Sigmoid colon (tissue), 7 donors: ENCODE data around the gene RAB12. TPM values are rescaled to one million over a fixed set of nuclear protein-coding genes. Genes with fewer than 3 reads are reported as not detected.
A peak's percentile ranks its signal among the peaks of the same experiment; 100 is the strongest.

Experiments used
- DNase-seq: peaks from one replicate; pipeline ENCODE4 v3.0.0-alpha.2; 2019
- H3K27ac ChIP-seq, 4 donors: fragments of 200-600 bp; sonication (generic); one replicate each; pipeline ENCODE4 v1.5.1; 2016 to 2019; ENCODE audit warnings: mild to moderate bottlenecking in 1 of 4
- H3K27me3 ChIP-seq, 3 donors: fragments of 200-600 bp; sonication (generic); one replicate each; pipeline ENCODE4 v1.5.1; 2019; ENCODE audit warnings: mild to moderate bottlenecking in 1 of 3
- H3K36me3 ChIP-seq, 4 donors: fragments of 200-600 bp; sonication (generic); one replicate each; pipeline ENCODE4 v1.5.1; 2016 to 2019
- H3K4me1 ChIP-seq, 4 donors: fragments of 200-600 bp; sonication (generic); one replicate each; pipeline ENCODE4 v1.5.1; 2017 to 2019
- H3K4me3 ChIP-seq, 4 donors: fragments of 200-600 bp; sonication (generic); one replicate each; pipeline ENCODE4 v1.5.1; 2017 to 2019; ENCODE audit warnings: mild to moderate bottlenecking in 2 of 4, moderate library complexity in 1 of 4
- H3K9me3 ChIP-seq, 4 donors: fragments of 200-600 bp in 3 of 4; sonication (generic) in 3 of 4; one replicate each; pipeline versions ENCODE4 v1.5.1 to v1.6.1; 2013 to 2019
- EP300 ChIP-seq, 4 donors: sonication (generic); formaldehyde crosslinking; IDR thresholded peaks; one replicate each; pipeline ENCODE4 v1.6.1; 2017; ENCODE audit warnings: antibody characterized with exemption in 4 of 4
- POLR2A ChIP-seq, 2 donors: fragments of 450-650 bp; IDR thresholded peaks; one replicate each; pipeline ENCODE4 v1.6.1; 2016; ENCODE audit warnings: antibody characterized with exemption in 2 of 2, mild to moderate bottlenecking in 2 of 2, moderate library complexity in 2 of 2
- POLR2AphosphoS5 ChIP-seq, 4 donors: sonication (generic); formaldehyde crosslinking; IDR thresholded peaks; one replicate each; pipeline ENCODE4 v1.6.1; 2017; ENCODE audit warnings: antibody characterized with exemption in 4 of 4
- WGBS, 2 donors: extraction: QIAGEN DNeasy Blood & Tissue Kit; methylation state at CpG; one replicate each; pipeline ENCODE4 v1.1.7; 2013; 5-methylcytosine and 5-hydroxymethylcytosine counted together
- intact Hi-C: fragments of 100-400 bp; cut with DNase I; formaldehyde crosslinking; loops from one replicate; pipeline ENCODE4 v1.15.1; 2023
- polyA plus RNA-seq, 3 donors: library from polyadenylated mRNA; stranded (reverse); fragments of 200-250 nt; gene quantifications; one replicate each; pipeline ENCODE4 v1.2.3, GENCODE V29; 2013
- total RNA-seq, 4 donors: library from RNA; depleted of rRNA; stranded (reverse); fragments of >200 nt; gene quantifications; one replicate each; pipeline ENCODE4 v1.1.0, GENCODE V29; 2016
- TF ChIP-seq, protein P1 (sequence below), 4 experiments: fragments of 450-650 bp in 3 of 4; fragments of 200-600 bp in 1 of 4; IDR thresholded peaks; one replicate each; pipeline ENCODE4 v1.5.1; 2016 to 2019; ENCODE audit warnings: antibody characterized with exemption in 4 of 4, mild to moderate bottlenecking in 3 of 4, moderate library complexity in 2 of 4
- donor health status: healthy with polysubstance abuse.
- donor health status: Bipolar disorder and iron deficiency.
- donor health status: healthy.

RAB12 gene
- total and polyA plus RNA-seq, 7 donors: 9.2 to 87.8 (median 69.5) TPM

DNA sequence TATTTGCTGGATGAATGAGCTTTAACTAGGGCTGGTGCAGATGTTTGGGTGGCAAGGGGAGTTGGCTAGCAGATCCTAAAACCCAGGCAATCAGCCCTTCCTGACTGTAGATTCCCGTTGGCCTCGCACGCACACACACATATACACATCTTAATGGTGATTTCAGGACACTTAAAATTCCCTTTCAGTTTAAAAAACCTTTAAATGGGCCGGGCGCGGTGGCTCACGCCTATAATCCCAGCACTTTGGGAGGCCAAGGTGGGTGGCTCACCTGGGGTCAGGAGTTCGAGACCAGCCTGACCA is 76.6 kb downstream of the RAB12 start:
- 88 to 95% methylated on average over 8 of the region's 8 CpGs for WGBS, 2 donors
- Histone ChIP-seq H3K4me3 (no peak overlapping the region), H3K4me1 (peaks cover 0 to 10% (median 2%) of the 10 kb centered on the region in 4 donors), H3K9me3 (no peaks in the 10 kb centered on the region), H3K36me3 (no peaks in the 10 kb centered on the region), H3K27ac (no peak overlapping the region), H3K27me3 (no peaks in the 10 kb centered on the region)
- no peak for TF ChIP-seq POLR2A (IDR thresholded peaks at IDR 0.05)
- TF ChIP-seq POLR2AphosphoS5 (IDR thresholded peaks at IDR 0.05): no peak
- TF ChIP-seq, protein P1, sequence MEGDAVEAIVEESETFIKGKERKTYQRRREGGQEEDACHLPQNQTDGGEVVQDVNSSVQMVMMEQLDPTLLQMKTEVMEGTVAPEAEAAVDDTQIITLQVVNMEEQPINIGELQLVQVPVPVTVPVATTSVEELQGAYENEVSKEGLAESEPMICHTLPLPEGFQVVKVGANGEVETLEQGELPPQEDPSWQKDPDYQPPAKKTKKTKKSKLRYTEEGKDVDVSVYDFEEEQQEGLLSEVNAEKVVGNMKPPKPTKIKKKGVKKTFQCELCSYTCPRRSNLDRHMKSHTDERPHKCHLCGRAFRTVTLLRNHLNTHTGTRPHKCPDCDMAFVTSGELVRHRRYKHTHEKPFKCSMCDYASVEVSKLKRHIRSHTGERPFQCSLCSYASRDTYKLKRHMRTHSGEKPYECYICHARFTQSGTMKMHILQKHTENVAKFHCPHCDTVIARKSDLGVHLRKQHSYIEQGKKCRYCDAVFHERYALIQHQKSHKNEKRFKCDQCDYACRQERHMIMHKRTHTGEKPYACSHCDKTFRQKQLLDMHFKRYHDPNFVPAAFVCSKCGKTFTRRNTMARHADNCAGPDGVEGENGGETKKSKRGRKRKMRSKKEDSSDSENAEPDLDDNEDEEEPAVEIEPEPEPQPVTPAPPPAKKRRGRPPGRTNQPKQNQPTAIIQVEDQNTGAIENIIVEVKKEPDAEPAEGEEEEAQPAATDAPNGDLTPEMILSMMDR (IDR thresholded peaks at IDR 0.05): no peak
- TF ChIP-seq EP300 (IDR thresholded peaks at IDR 0.05): no peak
- no peak for DNase-seq
- intact Hi-C loops: no loop called here

DNA sequence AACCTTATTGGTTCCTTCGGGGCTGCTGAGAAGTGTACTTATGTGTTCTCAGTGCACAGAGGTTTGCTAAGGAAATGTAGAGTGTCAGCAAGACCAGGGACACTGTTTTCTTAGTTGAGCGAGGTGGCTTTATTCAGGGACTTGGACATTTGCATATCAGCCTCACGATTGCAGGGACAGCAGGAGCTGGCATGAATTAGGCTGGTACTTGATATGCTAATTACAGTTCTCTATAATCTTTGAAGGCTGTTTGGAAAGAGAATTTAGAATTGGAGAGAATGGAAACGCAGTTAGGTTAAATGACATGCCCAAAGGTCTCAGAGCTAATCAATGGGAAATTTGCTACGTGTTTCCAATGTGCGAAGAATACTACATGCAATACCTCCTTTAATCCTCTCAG is 77.4 kb downstream of the RAB12 start:
- Histone ChIP-seq H3K36me3 (no peaks in the 10 kb centered on the region), H3K9me3 (no peaks in the 10 kb centered on the region), H3K4me3 (no peak overlapping the region), H3K4me1 (peaks cover 0 to 10% (median 2%) of the 10 kb centered on the region in 4 donors), H3K27me3 (no peaks in the 10 kb centered on the region), H3K27ac (no peak overlapping the region)
- intact Hi-C loops: no loop called here
- DNase-seq: no peak
- TF ChIP-seq EP300 (IDR thresholded peaks at IDR 0.05) (no peak), POLR2A (IDR thresholded peaks at IDR 0.05) (no peak), POLR2AphosphoS5 (IDR thresholded peaks at IDR 0.05) (no peak)
- TF ChIP-seq, protein P1 (IDR thresholded peaks at IDR 0.05): no peak
- 76 to 82% methylated on average over 6 of the region's 6 CpGs for WGBS, 2 donors

DNA sequence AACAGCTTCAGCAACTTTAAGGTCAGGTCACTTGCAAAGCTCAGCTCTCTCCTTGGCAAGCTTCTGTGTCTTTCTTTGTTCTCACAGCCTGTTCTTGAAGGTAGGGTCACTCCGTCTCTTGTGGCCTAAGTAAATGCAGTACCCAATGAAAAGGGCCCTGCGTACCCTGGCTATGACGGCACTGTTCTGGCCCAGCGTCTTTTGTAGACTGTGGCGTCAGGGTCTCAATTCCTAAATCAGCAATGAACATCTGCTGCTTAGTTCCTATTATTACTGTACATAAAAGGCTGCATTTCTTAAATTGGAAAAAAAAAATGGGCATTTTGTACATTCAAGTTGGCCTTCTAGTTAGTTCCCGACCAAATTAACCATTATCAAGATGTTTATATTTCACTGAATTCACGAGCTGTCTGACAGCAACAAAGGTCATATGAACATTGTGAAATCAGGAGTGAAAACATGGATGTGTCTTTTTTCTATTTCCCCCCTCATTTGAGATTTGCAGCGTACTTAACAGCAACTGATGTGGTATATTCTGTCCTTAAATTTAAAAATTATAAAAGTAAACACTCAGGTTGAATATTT is 79.1 kb downstream of the RAB12 start:
- WGBS, 2 donors: 79 to 81% methylated on average over 8 of the region's 8 CpGs
- Histone ChIP-seq H3K4me3 (no peak overlapping the region), H3K27ac (peak overlapping the region in 1 of 4 donors; percentile 45), H3K4me1 (peaks cover 0 to 10% (median 2%) of the 10 kb centered on the region in 4 donors), H3K36me3 (no peaks in the 10 kb centered on the region), H3K9me3 (no peaks in the 10 kb centered on the region), H3K27me3 (no peaks in the 10 kb centered on the region)
- no peak for TF ChIP-seq EP300 (IDR thresholded peaks at IDR 0.05)
- TF ChIP-seq, protein P1 (IDR thresholded peaks at IDR 0.05): no peak
- TF ChIP-seq POLR2AphosphoS5 (IDR thresholded peaks at IDR 0.05): no peak
- TF ChIP-seq POLR2A (IDR thresholded peaks at IDR 0.05): no peak
- intact Hi-C loops: no loop called here
- DNase-seq: no peak

DNA sequence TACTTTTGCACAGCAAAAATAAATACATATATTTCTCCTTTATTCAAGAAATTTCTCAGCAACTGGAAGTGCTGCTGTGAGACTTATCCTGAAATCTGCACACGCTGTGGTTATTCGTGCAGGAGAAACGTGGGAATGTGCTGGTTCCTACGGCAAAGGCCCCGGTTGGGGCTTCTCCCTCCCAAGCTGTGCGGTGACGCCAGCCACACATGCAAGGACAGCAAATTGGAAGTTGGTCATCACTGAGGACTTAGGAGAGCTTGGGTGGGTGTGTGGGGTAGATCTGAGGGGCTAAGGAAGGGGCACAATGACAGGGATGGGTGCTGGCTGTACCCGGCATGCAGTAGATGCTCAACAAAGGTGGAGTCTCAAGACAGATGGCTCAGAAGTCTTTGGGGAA is 79.6 kb downstream of the RAB12 start:
- 94% methylated on average over 8 of the region's 8 CpGs for WGBS, 2 donors
- TF ChIP-seq, protein P1 (IDR thresholded peaks at IDR 0.05): no peak
- TF ChIP-seq POLR2A (IDR thresholded peaks at IDR 0.05) (no peak), POLR2AphosphoS5 (IDR thresholded peaks at IDR 0.05) (no peak), EP300 (IDR thresholded peaks at IDR 0.05) (no peak)
- Histone ChIP-seq H3K27ac (no peak overlapping the region), H3K36me3 (no peaks in the 10 kb centered on the region), H3K27me3 (no peaks in the 10 kb centered on the region), H3K4me3 (no peak overlapping the region), H3K4me1 (peaks cover 0 to 10% (median 2%) of the 10 kb centered on the region in 4 donors), H3K9me3 (no peaks in the 10 kb centered on the region)
- intact Hi-C loops: no loop called here
- no peak for DNase-seq

Other genes with a start within 250 kb of the RAB12 start
- gene MTCL1, start 96.1 kb downstream of the RAB12 start, total RNA-seq: 100 to 1,000 TPM in 1 of 4 donors, 10 to 100 TPM in 3; 58.5 to 133 (median 88.5) TPM
- 1 to 10 TPM in 2 of 3 donors, under 1 TPM in 1; 0.69 to 9.1 (median 1.8) TPM for gene MTCL1, start 96.1 kb downstream of the RAB12 start, polyA plus RNA-seq